ENCODE measurements around the gene GNAI2.
A peak's percentile ranks its signal among the peaks of the same experiment; 100 is the strongest.

Gene GNAI2

DNA sequence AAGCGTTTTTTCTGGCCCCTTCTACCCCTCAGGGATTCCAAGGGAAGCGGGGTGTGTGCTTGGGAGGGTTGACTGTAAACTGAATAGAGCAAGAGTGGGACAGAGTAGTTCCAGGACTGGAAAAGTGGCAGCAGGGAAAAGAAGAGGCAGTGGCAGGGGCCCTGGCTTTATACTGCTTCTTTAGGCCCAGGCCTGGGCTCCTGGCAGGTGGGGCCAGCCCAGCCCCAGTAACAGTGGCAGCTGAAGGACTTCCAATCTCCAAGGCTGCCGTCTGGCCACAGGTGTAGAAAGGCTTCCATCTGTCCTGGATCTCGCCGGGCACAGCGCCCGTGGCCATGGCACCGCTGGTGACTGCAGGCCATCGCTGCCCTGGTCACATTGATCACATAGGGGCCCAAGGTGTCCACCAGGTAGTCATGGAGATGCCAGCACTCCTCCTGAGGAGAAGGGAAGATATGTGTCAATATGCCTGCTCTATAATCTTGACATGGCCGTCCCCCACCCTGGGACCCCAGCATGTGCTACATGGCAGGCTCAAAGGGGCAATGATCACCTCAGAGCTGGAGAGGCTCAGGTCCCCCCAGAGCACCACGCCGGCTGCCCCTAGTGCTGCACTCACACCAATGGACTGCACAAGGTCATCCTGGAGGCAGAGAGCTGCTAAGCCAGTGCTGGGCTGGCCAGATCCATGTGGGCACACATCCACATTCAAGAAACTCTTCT lies 57.2 kb downstream of the GNAI2 start:
- peak overlapping the region; percentile 93 for H3K27ac ChIP-seq
- CTCF ChIA-PET, result no interaction called here
- POLR2A ChIA-PET (ENCODE audit: low non-redundant PET), result no interaction called here
- TF ChIP-seq, protein P1, sequence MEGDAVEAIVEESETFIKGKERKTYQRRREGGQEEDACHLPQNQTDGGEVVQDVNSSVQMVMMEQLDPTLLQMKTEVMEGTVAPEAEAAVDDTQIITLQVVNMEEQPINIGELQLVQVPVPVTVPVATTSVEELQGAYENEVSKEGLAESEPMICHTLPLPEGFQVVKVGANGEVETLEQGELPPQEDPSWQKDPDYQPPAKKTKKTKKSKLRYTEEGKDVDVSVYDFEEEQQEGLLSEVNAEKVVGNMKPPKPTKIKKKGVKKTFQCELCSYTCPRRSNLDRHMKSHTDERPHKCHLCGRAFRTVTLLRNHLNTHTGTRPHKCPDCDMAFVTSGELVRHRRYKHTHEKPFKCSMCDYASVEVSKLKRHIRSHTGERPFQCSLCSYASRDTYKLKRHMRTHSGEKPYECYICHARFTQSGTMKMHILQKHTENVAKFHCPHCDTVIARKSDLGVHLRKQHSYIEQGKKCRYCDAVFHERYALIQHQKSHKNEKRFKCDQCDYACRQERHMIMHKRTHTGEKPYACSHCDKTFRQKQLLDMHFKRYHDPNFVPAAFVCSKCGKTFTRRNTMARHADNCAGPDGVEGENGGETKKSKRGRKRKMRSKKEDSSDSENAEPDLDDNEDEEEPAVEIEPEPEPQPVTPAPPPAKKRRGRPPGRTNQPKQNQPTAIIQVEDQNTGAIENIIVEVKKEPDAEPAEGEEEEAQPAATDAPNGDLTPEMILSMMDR (conservative IDR thresholded peaks at IDR 0.05; ENCODE audit: low read depth), result no peak
- no peak for DNase-seq (ENCODE audit: low spot score)

DNA sequence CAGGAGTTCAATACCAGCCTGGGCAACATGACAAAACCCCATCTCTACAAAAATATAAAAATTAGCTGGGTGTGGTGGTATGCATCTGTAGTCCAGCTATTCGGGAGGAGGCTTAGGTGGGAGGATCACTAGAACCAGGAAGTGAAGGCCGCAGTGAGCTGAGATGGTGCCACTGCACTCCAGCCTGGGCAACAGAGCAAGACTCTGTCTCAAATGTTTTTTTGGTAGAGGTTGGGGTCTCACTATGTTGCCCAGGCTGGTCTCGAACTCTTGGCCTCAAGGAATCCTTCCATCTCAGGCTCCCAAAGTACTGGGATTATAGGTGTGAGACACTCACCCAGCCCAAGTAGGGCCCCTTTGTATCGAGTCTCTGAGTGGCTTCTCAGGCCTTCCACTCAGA lies 58.1 kb downstream of the GNAI2 start:
- DNase-seq (ENCODE audit: low spot score), result no peak
- CTCF ChIA-PET, result no interaction called here
- H3K27ac ChIP-seq, result peak overlapping the region; percentile 93
- TF ChIP-seq, protein P1 (conservative IDR thresholded peaks at IDR 0.05; ENCODE audit: low read depth), result no peak
- POLR2A ChIA-PET (ENCODE audit: low non-redundant PET), result interaction anchor here (0.6 kb wide), 1 partner anchor 32 kb away, joined by 3 read pairs; no protein-coding TSS in a partner anchor

DNA sequence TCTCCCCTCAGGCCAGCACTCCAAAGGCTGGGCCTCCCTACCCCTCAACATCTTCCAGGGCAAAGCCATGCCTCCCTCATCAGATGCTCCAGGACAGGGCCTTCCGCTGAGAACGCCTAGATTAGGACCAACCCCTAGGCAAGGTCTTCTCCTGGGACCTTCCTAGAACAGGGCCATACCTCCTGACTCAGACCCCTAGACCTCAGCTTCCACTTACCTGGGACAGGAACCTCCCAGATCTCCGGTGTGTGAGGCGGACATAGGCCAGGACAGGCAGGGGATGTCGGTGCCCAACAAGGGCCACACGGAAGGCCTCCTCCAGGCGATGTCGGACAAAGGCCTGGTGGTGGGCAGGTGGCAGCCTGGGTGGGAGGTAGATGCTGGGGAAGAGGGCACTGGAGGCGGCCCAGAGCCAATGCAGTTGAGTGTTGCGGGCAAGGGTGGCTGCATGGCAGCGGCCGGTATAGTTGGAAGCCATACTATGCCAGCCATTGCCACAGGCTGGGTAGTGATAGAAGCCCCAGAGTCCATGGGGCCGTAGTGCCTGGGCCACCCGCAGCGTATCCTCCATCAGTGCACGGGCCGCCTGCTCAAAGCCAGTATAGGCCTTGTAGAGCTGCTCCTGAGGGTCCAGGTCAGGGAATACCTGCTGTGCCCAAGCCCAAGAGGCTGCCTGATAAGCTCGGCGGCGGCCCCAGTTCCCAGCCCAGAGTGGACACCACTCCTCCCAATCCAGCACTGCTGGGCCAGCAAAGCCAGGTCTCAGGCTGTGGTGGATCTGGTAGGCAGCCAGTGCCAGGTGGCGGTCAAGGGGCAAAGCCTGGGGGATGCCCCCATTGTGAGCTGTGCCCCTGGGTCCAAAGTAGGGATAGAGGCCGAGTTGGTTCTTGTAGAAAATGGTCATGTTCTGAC lies 58.7 kb downstream of the GNAI2 start:
- POLR2A ChIA-PET (ENCODE audit: low non-redundant PET), result interaction anchor here (0.5 kb wide), 1 partner anchor 34 kb away, joined by 3 read pairs; no protein-coding TSS in a partner anchor
- CTCF ChIA-PET, result interaction anchor here (1.5 kb wide), 1 partner anchor 29 kb away, joined by 3 read pairs; no protein-coding TSS in a partner anchor
- DNase-seq (ENCODE audit: low spot score), result no peak
- H3K27ac ChIP-seq, result peak overlapping the region; percentile 93
- TF ChIP-seq, protein P1 (conservative IDR thresholded peaks at IDR 0.05; ENCODE audit: low read depth), result no peak

DNA sequence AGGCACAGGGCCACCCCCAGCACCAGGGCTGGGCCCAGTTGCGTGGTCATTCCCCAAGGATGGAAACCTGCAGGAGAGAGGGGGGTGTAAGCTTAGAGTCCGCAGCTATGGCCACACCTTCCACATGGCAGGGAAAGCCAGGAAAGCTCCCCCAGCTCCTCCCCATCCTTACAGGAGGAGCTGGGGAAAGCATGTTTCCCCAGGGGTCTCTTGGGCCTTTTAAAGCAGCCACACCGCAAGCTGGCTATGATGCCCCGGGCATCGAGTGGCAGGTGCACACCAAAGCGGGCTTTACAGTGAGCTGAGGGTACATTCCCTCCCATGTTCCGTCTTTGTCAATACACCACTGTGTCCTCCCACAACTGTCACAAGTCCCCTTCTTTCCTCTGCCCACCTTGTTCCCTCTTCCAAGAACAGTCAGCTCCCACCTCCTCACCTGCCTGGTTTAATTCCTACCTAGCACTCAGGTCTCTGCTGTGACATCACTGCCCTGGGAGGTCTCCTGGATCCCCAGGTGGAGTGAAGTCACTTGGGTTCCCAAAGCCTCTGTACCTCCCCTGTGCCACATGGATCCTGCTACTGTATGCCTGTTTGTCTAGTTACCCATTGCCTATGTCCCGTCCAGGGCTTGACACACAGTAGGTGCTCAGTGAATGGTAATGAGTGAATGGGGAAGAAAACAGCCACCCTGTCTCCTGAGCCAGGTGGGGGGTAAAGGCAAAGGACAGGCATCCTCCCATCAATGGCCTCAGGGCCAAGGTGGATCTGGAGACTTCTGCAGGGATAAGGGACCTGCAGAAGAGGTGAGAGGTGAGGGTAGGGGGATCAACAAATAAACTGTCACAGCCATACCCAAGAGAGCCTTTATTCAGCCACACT lies 59.8 kb downstream of the GNAI2 start:
- no peak for DNase-seq (ENCODE audit: low spot score)
- POLR2A ChIA-PET (ENCODE audit: low non-redundant PET), result no interaction called here
- CTCF ChIA-PET, result interaction anchor here (1.5 kb wide), 1 partner anchor 28 kb away, joined by 3 read pairs; no protein-coding TSS in a partner anchor

DNA sequence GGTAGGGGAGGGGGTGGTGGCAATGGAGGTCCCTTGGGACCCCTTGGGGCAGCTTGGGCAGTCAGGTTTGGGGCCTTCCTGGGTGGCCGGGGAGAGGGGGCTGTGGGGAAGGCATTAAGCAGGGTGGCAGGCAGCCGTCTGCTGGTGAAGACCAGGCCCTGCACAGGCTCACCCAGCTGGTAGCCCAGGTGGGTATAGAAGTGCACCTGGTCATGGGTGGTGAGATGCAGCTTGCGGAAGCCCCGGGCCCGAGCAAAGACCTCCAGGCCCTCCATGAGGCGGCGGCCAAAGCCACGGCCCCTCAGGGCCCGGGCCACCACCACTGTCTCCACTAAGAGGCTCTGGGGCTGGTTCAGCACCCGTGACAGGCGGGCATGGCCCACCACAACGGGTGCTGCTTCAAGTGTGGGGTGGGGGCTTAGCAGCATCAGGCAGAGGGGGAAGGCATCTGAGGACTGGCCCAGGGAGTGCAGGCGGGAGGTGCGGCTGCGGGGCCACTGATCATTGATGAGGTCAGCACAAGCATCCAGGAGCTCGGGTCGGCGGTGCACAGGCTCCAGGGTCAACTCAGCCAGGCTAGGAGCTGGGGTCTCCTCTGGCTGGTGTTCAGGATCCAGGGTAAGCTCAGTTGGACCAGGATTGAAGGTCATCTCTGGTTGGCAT lies 60.8 kb downstream of the GNAI2 start:
- CTCF ChIA-PET, result no interaction called here
- TF ChIP-seq, protein P1 (conservative IDR thresholded peaks at IDR 0.05; ENCODE audit: low read depth), result no peak
- peak overlapping the region; percentile 93 for H3K27ac ChIP-seq
- no peak for DNase-seq (ENCODE audit: low spot score)
- POLR2A ChIA-PET (ENCODE audit: low non-redundant PET), result no interaction called here

More for the DNA sequence above, 59.8 kb downstream of the GNAI2 start:
- H3K27ac ChIP-seq, result peak overlapping the region; percentile 93
- TF ChIP-seq, protein P1 (conservative IDR thresholded peaks at IDR 0.05; ENCODE audit: low read depth), result no peak

Data from RWPE1 (cell line).